SIG-M5 (cell line): ENCODE measurements around the gene SPTBN4.
"Not testable (repeated sequence)": the region's sequence is repeated elsewhere in the genome, so short reads cannot be mapped to it uniquely, and the experiment has no call there.

Experiments
- DNase-seq: peaks from one replicate; lab custom pipeline; 2025; lab: John Stamatoyannopoulos, UW

SPTBN4 gene

DNA sequence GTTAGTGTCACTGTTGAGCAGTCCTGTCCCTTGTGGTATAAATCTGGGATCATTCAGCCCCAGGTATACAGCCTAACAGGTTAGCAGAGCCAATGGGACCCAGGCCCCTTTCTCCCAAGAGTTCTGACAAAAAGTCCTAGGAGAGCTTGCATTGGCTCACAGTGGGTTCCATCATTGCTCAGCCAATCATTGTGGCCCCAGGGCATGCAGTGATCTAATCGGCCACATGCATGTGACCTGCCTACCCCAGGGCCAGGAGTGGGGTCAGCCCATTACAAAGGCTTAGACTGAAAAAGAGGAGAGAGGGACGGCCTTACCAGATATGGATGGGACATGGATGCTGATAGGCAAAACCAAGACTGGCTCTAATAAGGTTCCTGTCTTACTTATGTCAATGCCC, 41.1 kb downstream of the SPTBN4 start:
- DNase-seq, result no peak

DNA sequence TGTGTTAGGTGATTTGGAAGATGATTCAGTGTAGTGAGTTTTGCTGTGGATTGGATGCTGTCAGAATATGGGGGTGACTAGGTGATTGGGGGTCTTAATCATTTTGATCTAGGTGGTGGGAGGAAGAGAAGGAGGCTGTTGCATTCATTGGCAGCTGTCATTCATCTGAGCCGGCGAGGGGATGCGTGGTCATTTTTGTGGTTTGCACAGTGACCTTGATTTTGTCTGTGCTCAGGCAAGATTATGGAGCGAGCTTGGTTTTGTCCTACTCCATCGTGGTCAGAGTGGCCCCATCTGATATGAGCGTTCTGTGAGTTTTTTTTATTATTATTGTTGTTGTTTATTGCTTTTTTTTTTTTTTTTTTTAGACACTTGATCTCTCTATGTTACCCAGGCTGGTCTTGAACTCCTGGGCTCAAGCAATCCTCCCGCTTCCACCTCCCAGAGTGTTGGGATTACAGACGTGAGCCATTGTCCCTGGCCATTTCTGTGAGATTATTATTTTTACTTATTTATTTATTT, 42.0 kb downstream of the SPTBN4 start:
- no peak for DNase-seq

DNA sequence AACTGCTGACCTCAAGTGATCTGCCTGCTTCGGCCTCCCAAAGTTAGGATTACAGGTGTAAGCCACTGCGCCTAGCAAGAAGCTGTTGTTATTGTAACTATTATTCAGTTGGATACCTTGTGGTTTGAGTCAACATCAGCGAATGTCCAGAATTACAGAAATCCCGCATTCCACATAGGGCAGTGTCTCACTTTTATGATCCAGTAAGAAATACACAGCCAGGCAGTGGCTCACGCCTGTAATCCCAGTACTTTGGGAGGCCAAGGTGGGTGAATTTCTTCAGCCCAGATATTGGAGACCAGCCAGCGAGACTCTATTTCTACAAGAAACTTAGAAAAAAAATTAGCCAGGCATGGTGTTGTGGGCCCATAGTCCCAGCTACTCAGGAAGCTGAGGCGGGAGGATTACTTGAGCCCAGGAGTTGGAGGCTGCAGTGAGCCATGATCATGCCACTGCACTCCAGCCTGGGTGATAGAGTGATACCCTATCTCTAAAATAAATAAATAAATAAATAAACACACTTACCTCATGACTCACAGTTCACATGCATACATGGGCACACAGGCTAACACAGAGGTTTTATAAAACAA, 43.8 kb downstream of the SPTBN4 start:
- DNase-seq, result no peak

DNA sequence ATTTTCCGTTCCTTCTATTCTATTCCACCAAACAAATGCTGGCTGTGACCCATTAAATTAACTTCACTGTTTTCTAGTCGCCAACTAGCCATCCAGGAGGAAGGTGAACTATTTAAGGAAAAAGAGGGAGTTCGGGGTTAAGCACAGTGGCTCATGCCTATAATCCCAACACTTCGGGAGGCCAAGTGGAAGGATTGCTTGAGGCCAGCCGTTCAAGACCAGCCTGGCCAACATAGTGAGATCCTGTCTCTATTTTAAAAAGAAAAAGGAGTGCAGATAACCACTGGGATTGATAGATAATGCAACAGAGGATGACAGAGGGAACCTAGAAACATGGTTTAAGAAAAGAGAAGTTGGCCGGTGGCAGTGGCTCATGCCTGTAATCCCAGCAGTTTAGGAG, 44.7 kb downstream of the SPTBN4 start:
- no peak for DNase-seq

DNA sequence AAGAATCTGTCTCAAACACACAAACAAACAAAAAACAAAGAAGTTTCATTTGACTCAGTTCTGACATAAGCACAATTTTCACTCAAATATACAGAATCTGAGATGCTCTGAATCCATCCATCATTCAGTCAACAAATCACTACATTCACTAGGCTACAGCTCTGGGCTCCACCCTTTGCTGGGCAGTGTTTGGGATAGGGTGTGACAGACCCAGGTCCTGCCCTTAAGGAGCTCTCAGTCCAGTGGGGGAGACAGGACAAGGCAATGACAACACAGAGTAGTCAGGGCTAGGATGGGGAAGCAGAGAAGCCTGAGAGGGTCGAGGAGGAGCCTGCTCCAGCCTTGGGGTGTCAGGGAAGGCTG, 45.3 kb downstream of the SPTBN4 start:
- DNase-seq, result no peak

DNA sequence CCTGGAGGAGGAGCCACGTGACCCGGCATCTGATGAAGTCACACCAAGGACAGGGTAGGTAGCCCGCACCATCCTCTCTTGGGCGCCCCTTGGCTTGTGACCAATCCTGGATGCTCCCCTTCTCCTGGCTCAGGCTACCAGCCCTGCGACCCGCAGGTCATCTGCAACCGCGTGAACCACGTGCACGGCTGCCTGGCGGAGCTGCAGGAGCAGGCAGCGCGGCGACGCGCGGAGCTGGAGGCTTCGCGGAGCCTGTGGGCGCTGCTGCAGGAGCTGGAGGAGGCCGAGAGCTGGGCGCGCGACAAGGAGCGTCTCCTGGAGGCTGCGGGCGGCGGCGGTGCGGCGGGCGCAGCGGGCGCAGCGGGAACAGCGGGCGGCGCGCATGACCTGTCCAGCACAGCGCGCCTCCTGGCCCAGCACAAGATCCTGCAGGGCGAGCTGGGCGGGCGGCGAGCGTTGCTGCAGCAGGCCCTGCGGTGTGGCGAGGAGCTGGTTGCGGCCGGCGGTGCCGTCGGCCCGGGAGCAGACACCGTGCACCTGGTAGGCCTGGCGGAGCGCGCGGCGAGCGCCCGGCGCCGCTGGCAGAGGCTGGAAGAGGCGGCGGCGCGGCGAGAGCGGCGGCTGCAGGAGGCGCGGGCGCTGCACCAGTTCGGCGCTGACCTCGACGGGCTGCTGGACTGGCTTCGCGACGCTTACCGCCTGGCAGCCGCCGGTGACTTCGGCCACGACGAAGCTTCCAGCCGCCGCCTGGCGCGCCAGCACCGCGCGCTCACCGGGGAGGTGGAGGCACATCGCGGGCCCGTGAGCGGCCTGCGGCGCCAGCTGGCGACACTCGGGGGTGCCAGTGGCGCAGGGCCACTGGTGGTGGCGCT, 45.9 kb downstream of the SPTBN4 start:
- no peak for DNase-seq

DNA sequence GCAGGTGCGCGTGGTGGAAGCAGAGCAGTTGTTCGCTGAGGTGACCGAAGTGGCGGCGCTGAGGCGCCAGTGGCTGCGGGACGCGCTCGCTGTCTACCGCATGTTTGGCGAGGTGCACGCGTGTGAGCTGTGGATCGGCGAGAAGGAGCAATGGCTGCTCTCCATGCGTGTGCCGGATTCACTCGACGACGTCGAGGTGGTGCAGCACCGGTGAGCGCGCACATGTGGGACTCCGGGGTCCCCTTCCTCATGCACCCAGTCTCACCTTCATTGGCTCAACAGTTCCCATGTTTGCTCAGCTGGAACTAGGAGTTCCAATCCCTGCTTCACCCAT, 46.5 kb downstream of the SPTBN4 start:
- DNase-seq, result no peak

DNA sequence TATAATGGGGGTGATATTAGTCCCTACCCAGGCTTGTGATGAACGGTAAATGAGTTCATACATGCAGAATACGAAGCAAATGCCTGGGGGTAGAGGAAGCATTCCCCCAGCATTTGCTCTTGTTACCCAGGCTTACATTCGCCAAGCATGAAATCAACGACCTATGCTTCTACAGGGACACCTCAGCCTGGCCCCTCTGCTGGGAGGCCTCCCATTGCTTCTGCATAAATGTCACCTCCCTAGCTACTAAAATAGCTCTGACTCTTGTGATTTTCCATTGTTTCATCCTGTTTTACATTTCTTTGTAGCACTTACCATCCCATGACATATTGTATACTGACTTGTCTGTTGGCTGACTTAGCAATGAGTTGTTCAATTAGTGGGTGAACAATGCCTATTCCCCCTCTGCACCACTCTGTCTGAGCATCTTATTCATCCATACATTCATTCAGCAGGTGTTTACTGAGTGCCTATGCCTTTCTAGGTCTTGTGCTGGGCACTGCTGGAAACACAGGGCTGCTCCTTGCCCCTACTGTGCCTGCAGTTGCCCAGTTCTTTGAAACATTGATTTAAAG, 47.0 kb downstream of the SPTBN4 start:
- no peak for DNase-seq

DNA sequence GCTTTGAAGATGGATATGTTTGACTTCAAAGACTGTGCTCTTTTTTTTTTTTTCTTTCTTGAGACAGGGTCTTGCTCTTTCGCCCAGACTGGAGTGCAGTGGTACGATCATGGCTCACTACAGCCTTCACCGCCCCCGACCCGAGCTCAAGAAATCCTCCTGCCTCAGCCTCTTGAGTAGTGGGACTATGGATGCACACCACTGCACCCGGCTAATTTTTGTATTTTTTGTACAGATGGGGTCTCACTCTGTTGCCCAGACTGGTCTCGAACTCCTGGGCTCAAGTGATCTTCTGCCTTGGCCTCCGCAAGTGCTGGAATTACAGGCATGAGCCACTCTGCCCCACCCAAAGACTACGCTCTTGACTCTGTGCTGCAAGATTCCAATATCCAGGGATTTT, 50.4 kb downstream of the SPTBN4 start:
- DNase-seq, result no peak

DNA sequence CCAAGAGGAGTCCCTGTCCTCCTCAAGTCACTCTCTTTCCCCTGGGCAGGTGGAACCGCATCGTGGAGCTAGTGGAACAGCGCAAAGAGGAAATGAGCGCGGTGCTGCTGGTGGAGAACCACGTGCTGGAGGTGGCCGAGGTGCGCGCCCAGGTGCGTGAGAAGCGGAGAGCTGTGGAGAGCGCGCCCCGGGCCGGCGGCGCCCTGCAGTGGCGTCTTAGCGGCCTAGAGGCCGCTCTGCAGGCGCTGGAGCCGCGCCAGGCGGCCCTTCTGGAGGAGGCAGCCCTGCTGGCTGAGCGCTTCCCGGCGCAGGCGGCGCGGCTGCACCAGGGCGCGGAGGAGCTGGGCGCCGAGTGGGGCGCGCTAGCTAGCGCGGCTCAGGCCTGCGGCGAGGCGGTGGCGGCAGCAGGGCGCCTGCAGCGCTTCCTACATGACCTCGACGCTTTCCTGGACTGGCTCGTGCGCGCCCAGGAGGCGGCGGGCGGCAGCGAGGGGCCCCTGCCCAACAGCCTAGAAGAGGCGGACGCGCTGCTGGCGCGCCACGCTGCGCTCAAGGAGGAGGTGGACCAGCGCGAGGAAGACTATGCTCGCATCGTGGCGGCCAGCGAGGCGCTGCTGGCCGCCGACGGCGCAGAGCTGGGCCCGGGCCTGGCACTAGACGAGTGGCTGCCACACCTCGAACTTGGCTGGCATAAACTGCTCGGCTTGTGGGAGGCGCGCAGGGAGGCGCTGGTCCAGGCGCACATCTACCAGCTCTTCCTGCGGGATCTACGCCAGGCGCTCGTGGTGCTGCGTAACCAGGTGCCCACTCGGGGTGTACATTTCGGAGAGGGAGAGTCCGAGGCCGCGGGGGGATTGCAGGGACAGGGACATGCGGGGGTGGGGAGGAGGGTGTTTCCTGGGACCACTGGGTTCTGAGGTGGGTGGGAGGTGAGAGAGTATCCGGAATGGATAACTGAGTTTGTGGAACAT, 52.8 kb downstream of the SPTBN4 start:
- DNase-seq, result no peak

DNA sequence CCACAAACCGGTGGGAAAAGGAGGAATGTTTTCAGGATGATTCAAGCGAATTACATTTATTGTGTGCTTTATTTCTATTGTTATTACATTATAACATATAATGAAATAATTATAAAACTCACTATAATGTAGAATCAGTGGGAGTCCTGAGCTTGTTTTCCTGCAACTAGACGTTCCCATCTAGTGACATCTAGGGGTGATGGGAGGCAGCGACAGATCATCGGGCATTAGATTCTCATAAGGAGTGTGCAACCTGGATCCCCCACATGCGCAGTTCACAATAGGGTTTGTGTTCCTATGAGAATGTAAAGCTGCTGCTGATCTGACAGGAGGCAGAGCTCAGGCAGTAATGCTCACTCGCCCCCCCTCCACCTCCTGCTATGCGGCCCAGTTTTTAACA, 54.5 kb downstream of the SPTBN4 start:
- DNase-seq, result no peak

DNA sequence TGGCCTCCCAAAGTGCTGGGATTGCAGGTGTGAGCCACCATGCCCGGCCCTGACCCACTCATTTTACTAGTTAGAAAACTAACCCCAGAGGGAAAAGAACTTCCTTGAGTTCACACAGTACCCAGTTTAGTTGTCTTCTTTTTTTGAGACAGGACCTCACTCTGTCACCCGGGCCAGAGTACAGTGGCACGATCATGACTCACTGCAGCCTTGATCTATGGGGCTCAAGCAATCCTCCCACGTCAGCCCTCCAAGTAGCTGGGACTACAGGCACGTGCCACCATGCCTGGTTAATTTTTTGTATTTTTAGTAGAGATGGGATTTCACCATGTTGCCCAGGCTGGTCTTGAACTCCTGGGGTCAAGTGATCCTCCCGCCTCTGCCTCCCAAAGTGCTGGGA, 55.1 kb downstream of the SPTBN4 start:
- DNase-seq, result not testable (repeated sequence)

DNA sequence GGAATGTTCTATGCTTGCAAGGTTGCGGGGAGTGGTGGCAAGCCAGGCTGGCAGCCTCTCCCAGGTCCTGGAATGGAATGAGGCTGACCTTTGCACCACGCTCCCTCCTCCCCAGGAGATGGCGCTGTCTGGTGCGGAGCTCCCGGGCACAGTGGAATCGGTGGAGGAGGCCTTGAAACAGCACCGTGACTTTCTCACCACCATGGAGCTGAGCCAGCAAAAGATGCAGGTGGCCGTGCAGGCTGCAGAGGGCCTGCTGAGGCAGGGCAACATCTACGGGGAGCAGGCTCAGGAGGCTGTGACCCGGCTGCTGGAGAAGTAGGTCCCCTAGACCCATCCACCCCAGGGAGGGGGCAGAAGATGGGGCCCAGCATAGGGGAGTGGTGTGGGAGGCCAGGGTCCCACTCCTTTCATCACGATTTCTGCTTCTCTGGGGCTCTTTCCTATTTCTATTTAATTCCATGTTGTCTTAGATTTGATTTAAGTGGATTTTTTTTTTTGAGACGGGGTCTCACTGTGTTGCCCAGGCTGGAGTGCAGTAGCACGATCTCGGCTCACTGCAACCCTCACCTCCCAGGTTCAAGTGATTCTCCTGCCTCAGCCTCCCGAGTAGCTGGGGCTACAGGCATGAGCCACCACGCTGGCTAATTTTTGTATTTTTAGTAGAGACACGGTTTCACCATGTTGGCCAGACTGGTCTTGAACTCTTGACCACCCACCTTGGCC, 56.7 kb downstream of the SPTBN4 start:
- DNase-seq, result no peak

DNA sequence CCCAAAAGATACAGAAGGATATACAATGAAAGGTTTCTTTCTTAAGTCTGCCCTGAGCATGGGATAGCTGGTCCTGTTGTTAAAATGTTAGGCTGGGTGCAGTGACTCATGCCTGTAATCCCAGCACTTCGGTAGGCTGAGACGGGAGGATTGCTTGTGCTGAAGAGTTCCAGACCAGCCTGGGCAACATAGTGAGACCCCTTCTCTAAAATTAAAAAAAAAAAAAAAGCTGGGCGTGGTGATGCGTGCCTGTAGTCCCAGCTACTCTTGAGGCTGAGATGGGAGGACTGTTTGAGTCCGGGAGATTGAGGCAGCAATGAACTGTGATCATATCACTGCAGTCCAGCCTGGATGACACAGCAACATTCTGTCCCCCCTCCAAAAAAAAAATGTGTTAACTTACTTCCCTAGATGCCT, 57.3 kb downstream of the SPTBN4 start:
- no peak for DNase-seq

DNA sequence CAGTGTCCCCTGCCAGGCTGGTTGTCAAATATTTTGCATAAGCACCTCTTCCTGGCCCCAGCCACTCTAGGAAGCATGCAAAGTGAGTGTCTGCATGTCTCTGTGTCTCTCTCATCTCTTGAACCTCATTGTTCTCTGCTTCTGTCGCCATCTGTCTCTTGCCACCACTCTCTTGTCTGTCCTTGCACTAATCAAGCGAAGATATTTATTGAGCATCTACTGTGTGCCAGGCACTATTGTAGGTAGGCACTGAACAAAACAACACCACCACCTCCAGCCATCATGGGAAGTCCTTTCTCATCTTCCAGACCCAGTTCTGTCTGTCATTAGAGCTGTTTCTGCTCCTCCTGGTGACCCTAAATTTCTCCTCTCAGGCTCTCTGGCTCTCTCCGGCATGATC, 57.9 kb downstream of the SPTBN4 start:
- no peak for DNase-seq

DNA sequence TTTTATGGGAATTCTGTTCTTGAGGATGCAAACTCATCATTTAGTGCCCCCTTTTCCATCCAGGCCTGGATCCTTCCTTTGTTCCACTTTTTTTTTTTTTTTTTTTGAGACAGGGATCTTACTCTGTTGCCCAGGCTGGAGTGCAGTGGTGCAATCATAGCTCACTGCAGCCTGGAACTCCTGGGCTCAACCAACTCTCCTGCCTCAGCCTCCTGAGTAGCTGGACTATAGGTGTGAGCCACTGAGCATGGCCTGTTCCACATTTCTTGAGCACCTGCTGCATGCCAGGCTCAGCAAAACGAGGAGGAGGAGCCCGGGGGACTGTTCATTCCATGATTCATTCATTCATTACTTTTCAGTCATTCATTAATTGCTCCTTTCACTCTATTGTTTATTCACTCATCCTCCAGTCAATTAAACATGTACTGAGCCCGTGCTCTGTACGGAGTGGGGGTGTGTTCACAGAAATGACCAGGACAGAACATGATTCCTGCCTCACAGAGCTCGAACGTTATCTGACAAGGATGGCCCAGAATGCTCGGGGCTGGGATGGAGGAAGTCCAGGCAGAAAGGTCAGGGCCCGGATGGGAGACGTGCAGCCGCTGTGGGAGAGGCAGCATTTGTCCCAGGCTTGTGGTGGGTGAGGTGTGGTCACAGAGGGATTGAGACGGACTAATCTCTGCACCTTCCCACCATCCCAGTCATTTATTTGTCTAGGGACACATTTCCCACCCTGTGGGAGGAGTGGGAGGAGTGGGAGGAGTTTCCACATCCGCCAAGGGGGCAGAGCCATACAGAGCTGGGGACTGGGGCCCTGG, 58.6 kb downstream of the SPTBN4 start:
- DNase-seq, result no peak

DNA sequence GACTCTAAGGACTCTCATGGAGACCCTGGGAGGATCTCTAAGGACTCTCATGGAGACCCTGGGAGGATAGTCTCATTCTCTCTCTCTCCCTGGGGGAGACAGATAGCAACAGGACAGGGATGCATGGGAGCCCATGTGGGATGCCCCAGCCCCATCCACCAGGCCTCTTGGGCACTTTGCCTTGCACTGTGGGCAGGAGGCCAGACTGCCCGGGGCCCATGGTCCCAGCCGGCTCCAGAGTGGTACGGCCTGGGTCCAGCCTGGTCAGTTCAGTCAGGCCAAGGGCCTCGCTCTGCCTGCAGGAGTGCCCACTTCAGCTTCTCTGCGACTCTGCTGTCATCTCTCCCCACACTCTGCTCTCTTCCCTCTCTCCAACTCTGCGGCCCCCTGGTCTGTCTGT, 61.3 kb downstream of the SPTBN4 start:
- no peak for DNase-seq

DNA sequence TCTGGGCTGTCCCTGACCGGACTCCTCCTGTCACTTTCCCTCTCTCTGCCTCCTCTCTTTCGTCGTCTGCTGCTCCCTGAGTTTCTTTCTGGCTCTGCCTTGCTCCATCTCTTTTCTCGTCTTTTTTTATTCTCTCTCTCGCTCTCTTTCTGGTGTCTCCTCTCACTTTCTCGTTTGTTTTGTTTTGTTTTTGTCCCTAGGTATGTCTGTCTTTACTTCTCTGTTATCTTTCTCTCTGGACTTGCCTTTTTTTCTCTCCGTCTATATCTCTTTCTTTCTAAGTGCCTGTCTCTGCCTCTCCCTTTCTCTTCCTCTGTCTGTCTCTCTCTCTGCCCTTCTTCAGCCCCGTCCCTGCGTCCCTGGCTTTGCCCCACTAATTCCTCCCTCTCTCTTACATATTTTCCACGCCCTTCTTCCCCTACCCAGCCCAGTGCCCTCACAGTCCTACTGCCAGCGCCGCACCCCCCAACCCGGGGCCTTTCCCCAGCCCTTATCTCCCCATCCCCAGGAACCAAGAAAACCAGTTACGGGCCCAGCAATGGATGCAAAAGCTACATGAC, 61.8 kb downstream of the SPTBN4 start:
- DNase-seq, result no peak

DNA sequence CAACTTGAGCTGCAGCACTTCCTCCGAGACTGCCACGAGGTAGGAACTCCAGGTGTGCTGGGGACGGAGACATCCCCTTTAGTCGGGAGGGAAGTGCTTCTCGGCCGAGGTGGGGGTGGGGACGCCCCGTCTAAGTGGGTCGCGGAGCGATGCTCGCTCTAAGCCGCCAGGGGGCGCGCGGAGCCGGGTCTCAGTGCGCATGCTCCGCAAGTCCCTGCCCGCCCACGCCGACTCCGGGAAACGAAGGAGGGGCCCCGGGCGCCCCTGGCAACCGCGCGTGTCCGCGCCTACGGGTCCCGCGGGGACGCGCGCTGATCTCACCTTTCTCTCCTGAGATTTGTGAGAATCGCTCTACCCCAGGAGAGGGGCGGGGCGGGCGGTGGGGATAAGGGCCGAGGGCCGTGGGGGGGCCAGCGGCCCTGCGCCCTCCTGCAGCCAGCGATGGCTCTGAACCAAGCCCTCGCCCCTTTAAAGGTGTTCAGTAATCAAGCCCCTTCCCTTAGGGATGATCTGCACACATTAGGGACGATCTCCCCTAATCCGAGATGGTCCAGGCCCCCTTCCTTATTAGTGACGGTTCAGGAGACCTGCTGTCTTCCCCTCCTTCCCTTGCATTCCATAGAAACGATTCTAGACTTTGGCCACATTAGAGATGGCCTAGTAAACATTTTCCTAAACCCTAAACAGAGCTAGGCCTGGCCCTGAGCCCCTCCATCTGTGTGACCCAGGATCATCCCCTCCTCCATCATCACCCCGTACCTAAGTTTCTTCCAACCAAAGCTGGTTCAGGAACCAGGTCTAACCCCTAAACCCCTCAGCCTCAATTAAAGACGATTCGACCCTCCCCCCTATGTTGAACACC, 62.5 kb downstream of the SPTBN4 start:
- DNase-seq, result no peak
